ENCODE data around the gene ADCYAP1R1.

DNA sequence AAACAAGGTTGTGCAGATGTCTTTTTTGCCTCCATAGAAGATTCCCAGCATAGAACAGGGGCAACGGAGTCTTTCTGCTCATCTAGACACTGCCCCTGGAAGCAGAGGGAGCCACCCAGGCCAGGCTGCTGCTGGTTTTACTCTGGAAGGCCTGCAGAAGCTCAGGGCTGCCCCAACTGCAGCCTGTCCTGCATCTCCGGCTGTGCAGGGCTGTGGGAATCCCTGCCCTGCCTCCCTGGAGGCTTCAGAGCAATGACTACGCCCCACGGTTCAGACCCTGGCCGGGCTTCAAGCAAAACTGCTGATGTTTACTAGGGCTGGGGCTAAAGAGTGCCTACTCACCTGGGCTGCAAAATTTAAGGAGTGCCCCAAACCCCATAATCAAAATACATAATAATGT is 44.5 kb upstream of the ADCYAP1R1 start:
- no peak for TF ChIP-seq POLR2A (IDR thresholded peaks at IDR 0.05)
- TF ChIP-seq, protein P1, sequence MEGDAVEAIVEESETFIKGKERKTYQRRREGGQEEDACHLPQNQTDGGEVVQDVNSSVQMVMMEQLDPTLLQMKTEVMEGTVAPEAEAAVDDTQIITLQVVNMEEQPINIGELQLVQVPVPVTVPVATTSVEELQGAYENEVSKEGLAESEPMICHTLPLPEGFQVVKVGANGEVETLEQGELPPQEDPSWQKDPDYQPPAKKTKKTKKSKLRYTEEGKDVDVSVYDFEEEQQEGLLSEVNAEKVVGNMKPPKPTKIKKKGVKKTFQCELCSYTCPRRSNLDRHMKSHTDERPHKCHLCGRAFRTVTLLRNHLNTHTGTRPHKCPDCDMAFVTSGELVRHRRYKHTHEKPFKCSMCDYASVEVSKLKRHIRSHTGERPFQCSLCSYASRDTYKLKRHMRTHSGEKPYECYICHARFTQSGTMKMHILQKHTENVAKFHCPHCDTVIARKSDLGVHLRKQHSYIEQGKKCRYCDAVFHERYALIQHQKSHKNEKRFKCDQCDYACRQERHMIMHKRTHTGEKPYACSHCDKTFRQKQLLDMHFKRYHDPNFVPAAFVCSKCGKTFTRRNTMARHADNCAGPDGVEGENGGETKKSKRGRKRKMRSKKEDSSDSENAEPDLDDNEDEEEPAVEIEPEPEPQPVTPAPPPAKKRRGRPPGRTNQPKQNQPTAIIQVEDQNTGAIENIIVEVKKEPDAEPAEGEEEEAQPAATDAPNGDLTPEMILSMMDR (IDR thresholded peaks at IDR 0.05), result no peak
